Tibial artery (tissue), 4 donors: Measurements from ENCODE around the gene MAZ.

Experiments used
- DNase-seq, 2 donors: peaks; one replicate each; pipeline ENCODE4 v3.0.0-alpha.2; 2019
- H3K27ac ChIP-seq, 2 donors: fragments of 200-600 bp; sonication (generic) in 1 of 2; 1 replicate in 1 of 2; 2 replicates in 1 of 2; pipeline ENCODE4 v1.5.1; 2018 to 2019; ENCODE audit warnings: mild to moderate bottlenecking in 1 of 2
- H3K27me3 ChIP-seq, 2 donors: fragments of 200-600 bp; sonication (generic) in 1 of 2; one replicate each; pipeline versions ENCODE4 v1.5.1 to v1.6.0; 2016 to 2019
- H3K36me3 ChIP-seq, 3 donors: fragments of 200-600 bp; sonication (generic) in 2 of 3; one replicate each; pipeline ENCODE4 v1.5.1; 2016 to 2019; ENCODE audit warnings: mild to moderate bottlenecking in 2 of 3
- H3K4me1 ChIP-seq, 4 donors: fragments of 200-600 bp; sonication (generic) in 2 of 4; 1 replicate in 3 of 4; 2 replicates in 1 of 4; pipeline ENCODE4 v1.5.1; 2016 to 2019
- H3K4me3 ChIP-seq, 2 donors: fragments of 200-600 bp; sonication (generic) in 1 of 2; 1 replicate in 1 of 2; 2 replicates in 1 of 2; pipeline ENCODE4 v1.5.1; 2018 to 2019; ENCODE audit warnings: mild to moderate bottlenecking in 2 of 2
- H3K9me3 ChIP-seq, 3 donors: fragments of 200-600 bp; sonication (generic) in 1 of 3; one replicate each; pipeline ENCODE4 v1.5.1; 2016 to 2019
- CTCF ChIP-seq, 2 experiments: fragments of 200-600 bp in 1 of 2; fragments of 450-650 bp in 1 of 2; IDR thresholded peaks; one replicate each; pipeline ENCODE4 v1.5.1; 2017 to 2019; ENCODE audit warnings: antibody characterized with exemption in 2 of 2, mild to moderate bottlenecking in 1 of 2, moderate library complexity in 1 of 2
- intact Hi-C: fragments of 100-400 bp; cut with DNase I; formaldehyde crosslinking; loops from one replicate; pipeline ENCODE4 v1.15.0; 2023; ENCODE audit warnings: low total_unique reads

Gene MAZ

DNA sequence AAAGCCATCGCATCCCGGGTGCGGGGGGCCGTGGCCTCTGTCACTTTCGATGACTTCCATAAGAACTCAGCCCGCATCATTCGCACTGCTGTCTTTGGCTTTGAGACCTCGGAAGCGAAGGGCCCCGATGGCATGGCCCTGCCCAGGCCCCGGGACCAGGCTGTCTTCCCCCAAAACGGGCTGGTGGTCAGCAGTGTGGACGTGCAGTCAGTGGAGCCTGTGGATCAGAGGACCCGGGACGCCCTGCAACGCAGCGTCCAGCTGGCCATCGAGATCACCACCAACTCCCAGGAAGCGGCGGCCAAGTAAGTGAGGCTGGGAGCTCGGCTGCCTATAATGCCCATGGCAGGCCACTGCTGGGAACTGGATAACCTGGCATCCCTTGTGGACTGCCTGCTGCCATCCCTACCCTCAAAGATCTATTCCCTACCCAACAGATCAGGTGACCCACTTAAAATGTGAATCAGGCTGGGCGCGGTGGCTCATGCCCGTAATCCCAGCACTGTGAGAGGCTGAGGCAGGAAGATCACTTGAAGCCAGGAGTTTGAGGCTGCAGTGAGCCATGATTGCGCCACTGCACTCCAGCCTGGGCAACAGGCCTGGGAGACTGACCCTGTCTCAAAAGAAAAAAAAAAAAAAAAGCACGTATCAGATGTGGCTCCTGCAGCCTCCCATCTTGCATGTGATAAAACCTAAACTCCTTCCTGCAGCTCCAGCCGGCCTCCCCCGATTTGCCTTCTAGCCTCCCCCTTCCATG is 38.4 kb downstream of the MAZ start:
- peaks cover 0 to 4% (median 0%) of the 10 kb centered on the region in 4 donors for H3K4me1 ChIP-seq
- DNase-seq: no peak
- no peaks in the 10 kb centered on the region for H3K27me3 ChIP-seq
- intact Hi-C loops: loop anchor here (5.0 kb wide), 1 partner anchor 147 kb away; no protein-coding TSS in a partner anchor
- TF ChIP-seq CTCF (IDR thresholded peaks at IDR 0.05): no peak
- H3K4me3 ChIP-seq: no peak overlapping the region
- no peak overlapping the region for H3K27ac ChIP-seq
- H3K9me3 ChIP-seq: no peaks in the 10 kb centered on the region
- H3K36me3 ChIP-seq: peaks cover 60 to 83% (median 75%) of the 10 kb centered on the region in 3 donors

- H3K9me3 ChIP-seq: no peaks in the 10 kb centered on the region
- H3K4me1 ChIP-seq: peaks cover 0 to 5% (median 0%) of the 10 kb centered on the region in 4 donors
- intact Hi-C loops: loop anchor here (5.0 kb wide), 1 partner anchor 148 kb away; no protein-coding TSS in a partner anchor
- H3K4me3 ChIP-seq: no peak overlapping the region
- H3K27me3 ChIP-seq: no peaks in the 10 kb centered on the region
- peaks cover 51 to 74% (median 66%) of the 10 kb centered on the region in 3 donors for H3K36me3 ChIP-seq
- no peak for DNase-seq
- no peak overlapping the region for H3K27ac ChIP-seq
- TF ChIP-seq CTCF (IDR thresholded peaks at IDR 0.05): no peak
Observed at GRCh38 chr16:29845656-29846055, 39.3 kb downstream of the MAZ start.

- intact Hi-C loops: loop anchor here (5.0 kb wide), 1 partner anchor 151 kb away; no protein-coding TSS in a partner anchor
- TF ChIP-seq CTCF (IDR thresholded peaks at IDR 0.05): peak; percentile 78 to 91
- peak; percentile 68 to 86 for DNase-seq
- Histone ChIP-seq H3K36me3 (peaks cover 32 to 44% (median 41%) of the 10 kb centered on the region in 3 donors), H3K27me3 (no peaks in the 10 kb centered on the region), H3K9me3 (no peaks in the 10 kb centered on the region), H3K4me1 (peaks cover 0 to 5% (median 0%) of the 10 kb centered on the region in 4 donors), H3K27ac (no peak overlapping the region), H3K4me3 (no peak overlapping the region)
Observed at GRCh38 chr16:29848420-29849297, 42.3 kb downstream of the MAZ start.

DNA sequence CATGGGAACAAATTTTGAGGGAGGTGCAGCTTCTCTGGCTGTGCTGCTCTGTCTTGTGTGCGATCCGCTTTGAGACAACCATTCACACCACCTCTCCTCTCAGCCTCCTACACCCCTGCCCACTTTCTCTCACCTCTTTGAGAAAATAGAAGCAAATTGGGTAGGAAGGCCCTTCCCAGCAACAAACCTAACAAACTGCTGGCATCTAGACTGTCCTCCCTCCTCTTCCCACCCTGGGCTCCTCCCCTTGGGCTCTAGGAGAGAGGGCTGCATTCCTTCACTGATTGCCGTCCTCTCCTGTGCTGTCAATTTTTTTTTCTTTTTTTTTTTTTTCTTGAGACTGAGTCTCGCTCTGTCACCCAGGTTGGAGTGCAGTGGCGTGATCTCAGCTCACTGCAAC is 43.2 kb downstream of the MAZ start:
- DNase-seq: no peak
- Histone ChIP-seq H3K9me3 (no peaks in the 10 kb centered on the region), H3K27ac (peak overlapping the region in 1 of 2 donors; percentile 23), H3K4me1 (peaks cover 0 to 5% (median 0%) of the 10 kb centered on the region in 4 donors), H3K36me3 (peaks cover 28 to 36% (median 34%) of the 10 kb centered on the region in 3 donors), H3K4me3 (no peak overlapping the region), H3K27me3 (no peaks in the 10 kb centered on the region)
- TF ChIP-seq CTCF (IDR thresholded peaks at IDR 0.05): no peak
- intact Hi-C loops: loop anchor here (5.0 kb wide), 1 partner anchor 152 kb away; no protein-coding TSS in a partner anchor

DNA sequence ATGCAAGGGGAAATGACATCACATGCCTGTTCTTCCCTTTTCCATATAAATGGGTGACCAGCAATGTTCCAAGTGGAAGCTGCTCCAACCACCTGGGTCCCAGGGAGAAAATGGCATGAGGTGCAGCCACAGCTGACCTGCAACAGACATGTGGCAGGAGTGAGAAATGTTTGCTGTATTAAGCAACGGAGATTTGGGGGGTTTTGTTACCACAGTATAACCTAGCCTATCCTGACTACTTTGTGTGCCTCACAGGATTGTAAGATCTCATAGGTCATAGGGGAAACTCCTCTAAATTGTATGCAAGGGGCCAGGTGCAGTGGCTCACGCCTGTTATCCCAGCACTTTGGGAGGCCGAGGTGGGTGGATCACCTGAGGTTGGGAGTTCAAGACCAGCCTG is 44.7 kb downstream of the MAZ start:
- Histone ChIP-seq H3K27me3 (no peaks in the 10 kb centered on the region), H3K9me3 (no peaks in the 10 kb centered on the region), H3K4me3 (no peak overlapping the region), H3K36me3 (peaks cover 18 to 21% (median 19%) of the 10 kb centered on the region in 3 donors), H3K27ac (no peak overlapping the region), H3K4me1 (peaks cover 0 to 5% (median 0%) of the 10 kb centered on the region in 4 donors)
- no peak for DNase-seq
- no peak for TF ChIP-seq CTCF (IDR thresholded peaks at IDR 0.05)
- intact Hi-C loops: no loop called here
